Caki2 (cell line): ENCODE results near the gene AKNA. TPM values are rescaled to one million over a fixed set of nuclear protein-coding genes. Genes with fewer than 3 reads are reported as not detected.
"Not testable (repeated sequence)": the region's sequence is repeated elsewhere in the genome, so short reads cannot be mapped to it uniquely, and the experiment has no call there.

ENCODE experiments used
- DNase-seq: peaks from one replicate; pipeline ENCODE4 v3.0.0-alpha.2; 2015; ENCODE audit warnings: low read depth
- in situ Hi-C: cut with HindIII; loops from 2 replicates; pipeline ENCODE4 v1.10.0; 2016; ENCODE audit warnings: low sequenced_read_pairs, low pct_unique_long_range_greater_than_20kb, mixed read lengths
- total RNA-seq: library from RNA; depleted of rRNA; stranded (reverse); fragments of >200 nt; shearing (Covaris generic); gene quantifications from 2 replicates; pipeline ENCODE4 v1.2.3, GENCODE V29; 2014; ENCODE audit warnings: low replicate concordance

The AKNA gene
- total RNA-seq, 1 experiment from 2014 or later: 6.3 TPM

DNA sequence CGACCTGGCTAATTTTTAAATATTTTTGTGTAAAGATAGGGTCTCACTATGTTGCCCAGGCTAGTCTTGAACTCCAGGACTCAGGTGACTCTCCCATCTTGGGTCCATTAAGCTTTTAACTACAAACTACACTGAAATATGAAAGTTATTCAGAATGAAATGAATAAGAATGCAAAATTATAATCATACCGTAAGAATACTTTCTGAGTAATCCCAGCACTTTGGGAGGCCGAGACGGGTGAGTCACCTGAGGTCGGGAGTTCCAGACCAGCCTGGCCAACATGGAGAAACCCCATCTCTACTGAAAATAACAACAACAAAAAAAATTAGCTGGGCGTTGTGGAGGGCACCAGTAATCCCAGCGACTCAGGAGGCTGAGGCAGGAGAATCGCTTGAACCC lies 66.0 kb downstream of the AKNA start:
- in situ Hi-C loops: no loop called here
- DNase-seq: no peak

DNA sequence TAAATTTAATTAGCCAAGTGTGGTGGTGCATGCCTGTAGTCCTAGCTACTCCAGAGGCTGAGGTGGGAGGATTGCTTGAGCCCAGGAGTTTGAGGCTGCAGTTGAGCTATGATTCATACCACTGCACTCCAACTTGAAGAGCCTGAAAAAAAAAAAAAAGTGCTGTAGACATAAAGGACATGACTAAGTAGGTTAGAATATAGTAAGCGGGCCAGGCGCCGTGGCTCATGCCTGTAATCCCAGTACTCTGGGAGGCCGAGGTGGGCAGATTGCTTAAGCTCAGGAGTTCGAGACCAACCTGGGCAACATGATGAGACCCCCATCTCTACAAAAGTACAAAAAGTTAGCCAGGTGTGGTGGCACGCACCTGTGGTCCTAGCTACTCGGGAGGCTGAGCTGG lies 67.1 kb downstream of the AKNA start:
- in situ Hi-C loops, DNase-seq: not testable (repeated sequence)

DNA sequence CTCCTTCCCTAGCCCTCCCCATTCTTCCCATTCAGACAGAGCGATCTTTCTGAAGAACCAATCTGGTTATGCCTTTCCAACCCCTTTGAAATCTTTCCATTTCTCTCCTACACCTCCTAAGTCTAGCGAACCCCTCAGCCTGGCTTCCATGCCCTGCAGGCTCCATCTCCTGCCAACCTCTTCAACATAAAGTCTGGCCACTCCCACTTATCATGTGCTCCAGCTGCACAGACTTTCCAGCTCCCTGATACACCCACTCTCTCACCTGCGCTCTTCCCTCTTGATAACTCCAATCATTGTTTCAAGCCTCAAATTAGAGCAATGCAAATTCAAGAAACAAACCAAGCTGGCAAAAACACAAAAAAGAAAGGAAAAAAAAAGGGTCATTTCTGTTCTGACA lies 68.6 kb downstream of the AKNA start:
- no peak for DNase-seq
- in situ Hi-C loops: no loop called here

DNA sequence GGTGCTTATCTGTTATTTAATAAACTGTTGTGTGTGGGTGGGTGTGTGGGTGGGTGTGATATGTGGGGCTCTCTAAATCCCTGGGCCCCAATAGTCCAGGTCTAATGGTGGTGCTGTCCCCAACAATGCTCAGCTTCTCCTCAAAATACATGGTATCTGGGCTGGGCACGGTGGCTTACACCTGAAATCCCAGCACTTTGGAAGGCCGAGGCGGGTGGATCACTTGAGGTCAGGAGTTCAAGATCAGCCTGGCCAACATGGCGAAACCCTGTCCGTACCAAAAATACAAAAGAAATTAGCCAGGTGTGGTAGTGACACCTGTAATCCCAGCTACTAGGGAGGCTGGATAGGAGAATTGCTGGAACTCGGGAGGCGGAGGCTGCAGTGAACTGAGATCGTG lies 69.4 kb downstream of the AKNA start:
- DNase-seq: no peak
- in situ Hi-C loops: no loop called here

DNA sequence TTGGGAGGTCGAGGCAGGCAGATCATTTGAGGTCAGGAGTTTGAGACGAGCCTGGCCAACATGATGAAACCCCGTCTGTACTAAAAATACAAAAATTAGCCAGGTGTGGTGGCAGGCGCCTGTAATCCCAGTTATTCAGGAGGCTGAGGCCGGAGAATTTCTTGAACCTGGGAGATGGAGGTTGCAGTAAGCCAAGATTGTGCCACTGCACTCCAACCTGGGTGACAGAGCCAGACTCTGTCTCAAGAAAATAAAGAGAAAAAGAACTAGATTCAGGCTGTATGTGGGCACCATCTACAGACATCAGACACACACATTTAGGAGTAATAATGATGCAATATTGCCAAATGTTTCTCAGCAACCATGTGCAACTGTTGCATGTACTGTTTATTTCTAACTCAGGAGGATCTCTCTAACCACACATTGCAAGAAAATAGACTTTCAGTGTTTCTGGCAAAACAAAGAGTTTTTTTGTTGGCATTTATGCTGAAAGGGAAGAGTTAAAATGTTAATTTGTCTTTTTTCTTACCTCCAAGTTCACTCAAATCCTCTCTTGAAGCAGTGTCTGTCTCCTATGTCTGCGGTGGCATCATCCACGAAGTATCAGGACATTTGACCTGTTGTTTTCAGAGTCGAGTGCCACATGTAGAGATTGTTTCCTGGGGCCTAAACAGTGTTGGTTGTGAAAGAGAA lies 70.0 kb downstream of the AKNA start:
- in situ Hi-C loops: no loop called here
- no peak for DNase-seq

DNA sequence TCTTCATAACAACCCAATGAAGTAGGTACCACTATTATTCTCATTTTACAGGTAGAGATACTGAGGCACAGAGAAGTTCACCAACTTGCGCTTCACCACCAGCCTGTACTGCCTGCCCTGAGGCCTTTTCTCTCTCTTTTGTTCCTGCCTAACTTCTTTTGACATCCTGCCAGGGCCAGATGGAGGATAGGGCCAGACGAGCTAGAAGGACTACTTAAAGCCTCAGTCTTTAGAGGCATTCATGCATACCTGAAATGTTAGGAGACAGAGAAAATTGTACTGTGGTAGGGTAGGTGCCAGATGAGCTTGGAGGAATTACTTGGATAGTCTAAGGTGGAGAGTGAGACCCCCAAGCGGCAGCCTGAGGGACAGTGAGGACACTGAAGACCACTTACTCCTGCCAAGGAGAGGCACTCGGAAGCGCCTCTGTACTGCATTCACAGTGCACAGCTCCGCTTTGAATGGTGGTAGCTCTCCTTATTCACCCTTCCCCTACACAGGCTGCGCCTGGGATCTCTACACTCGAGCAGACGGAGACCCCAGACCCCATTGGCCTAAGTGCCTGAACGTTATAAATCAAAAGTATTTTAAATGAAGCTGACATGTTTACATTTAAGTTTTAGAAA lies 71.1 kb downstream of the AKNA start:
- in situ Hi-C loops: no loop called here
- no peak for DNase-seq

DNA sequence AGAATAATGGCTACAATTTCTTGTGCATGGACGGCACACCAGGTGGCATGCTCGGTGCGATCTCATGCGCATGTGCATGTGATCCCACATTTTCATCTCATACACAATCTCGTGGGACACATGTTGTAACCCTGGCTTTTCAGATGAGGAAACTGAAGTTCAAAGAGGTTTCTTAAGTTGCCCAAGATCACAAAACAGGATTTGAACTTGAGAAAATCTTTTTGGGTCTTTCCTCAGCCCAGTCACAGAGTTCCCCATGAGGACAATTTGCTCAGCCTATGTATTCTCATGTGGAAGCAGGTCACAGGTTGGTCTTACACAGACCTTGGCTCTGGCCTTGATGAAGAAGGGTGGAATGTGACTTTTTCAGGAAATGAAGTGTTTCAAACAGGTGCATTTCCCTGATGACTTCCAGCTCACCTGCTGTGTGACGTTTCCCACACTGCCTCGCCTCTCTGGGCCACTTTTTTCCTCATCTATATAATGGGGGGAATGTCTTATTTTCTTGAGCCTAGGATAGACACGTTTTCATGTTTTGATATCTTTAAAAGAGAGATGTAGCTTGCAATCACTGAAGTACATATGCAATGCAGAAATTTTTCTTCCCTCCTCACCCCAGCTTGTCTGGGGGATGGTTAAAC lies 71.9 kb downstream of the AKNA start:
- no peak for DNase-seq
- in situ Hi-C loops: no loop called here

DNA sequence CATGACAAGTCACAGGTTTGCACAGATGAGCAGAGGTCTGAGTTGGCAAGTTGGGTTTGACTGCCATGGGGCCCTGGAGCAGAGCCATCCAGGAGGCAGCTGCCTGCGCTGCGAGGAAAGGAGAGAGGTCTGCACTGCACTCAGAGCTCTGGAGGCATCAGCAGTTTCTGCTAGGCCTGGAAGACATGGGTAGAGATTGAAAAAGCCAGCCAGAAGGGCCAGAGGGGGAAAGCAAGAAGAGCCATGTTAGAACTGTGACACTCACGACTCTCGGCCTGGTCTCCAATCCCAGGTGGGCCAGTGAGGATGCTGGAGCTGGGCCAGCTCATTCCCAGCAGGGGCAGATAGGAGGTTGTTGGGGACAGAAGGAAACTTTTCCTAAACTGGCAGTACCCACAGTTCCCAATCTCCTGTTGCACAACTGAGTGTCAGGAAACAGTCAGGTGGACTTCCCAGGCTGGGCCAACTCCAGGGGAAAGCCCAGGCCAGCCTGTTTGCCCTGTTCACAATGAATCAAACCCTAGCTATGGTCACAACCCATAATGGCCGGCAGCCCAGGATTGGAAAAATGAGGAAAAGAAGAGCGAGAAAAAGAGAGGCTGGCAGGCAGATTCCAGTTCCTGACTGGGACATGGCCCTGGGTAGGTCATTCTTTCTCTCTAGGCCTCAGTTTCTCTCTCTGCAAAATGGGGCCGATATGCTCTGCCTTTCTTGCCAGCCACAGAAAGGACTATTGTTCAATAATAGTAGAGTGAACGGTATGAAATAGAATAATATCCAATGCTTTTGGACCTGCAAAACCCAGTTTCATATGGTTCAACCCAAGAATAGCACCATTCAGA lies 72.7 kb downstream of the AKNA start:
- no peak for DNase-seq
- in situ Hi-C loops: no loop called here

DNA sequence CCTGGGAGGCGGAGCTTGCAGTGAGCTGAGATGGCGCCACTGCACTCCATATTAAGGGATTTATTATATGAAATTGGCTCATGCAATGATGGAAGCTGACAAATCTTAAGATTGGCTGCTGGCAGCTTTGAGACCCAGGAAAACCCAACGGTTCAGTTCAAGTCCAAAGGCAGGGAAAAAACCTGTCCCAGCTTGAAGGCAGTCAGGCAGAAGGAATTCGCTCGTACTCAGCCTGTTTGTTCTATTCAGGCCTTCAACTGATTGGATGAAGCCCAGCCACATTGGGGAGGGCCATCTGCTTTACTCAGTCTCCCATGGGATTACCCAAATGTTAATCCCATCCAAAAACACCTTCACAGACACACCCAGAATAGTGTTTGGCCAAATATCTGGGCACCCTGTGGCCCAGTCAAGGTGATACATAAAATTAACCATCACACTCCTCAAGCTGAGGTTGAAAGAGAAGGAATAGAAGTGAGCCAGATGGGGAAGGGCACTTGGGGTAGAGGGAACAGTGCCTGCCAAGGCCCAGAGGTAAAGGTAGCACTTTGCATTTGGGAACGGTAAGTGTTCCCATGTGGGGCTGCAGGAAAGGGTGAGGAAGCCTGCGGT lies 73.4 kb downstream of the AKNA start:
- in situ Hi-C loops: no loop called here
- no peak for DNase-seq

DNA sequence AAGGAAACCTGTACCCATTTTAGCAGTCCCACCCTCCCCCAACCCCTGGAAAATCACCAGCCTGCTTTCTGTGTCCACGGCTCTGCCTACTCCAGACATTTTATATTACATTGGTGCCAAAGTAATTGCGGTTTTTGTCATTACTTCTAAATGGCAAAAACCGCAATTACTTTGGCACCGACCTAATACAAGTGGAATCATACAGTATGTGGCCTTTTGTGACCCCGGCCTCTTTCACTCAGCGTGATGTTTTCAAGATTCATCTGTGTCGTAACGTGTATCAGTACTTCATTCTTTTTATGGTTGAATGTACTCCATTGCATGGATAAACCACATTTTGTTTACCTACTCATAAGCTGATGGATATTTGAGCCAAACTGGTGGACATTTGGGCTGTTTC lies 74.6 kb downstream of the AKNA start:
- in situ Hi-C loops: no loop called here
- DNase-seq: no peak

DNA sequence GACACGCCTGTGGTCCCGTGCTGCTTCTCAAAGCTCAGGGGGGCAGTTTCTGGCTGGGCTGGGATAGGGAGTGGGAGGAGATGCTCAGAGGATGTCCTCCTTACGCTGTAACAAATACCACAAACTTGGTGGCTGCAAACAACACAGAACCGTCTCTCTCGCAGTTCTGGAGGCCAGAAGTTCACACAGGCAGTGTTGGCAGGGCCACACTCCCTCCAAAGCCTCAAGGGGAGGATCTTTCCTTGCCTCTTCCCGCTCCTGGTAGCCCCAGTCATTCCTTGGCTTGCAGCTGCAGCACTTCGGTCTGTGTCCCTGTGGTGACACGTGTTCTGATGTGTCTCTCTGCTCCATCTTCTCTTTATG lies 75.3 kb downstream of the AKNA start:
- no peak for DNase-seq
- in situ Hi-C loops: no loop called here

DNA sequence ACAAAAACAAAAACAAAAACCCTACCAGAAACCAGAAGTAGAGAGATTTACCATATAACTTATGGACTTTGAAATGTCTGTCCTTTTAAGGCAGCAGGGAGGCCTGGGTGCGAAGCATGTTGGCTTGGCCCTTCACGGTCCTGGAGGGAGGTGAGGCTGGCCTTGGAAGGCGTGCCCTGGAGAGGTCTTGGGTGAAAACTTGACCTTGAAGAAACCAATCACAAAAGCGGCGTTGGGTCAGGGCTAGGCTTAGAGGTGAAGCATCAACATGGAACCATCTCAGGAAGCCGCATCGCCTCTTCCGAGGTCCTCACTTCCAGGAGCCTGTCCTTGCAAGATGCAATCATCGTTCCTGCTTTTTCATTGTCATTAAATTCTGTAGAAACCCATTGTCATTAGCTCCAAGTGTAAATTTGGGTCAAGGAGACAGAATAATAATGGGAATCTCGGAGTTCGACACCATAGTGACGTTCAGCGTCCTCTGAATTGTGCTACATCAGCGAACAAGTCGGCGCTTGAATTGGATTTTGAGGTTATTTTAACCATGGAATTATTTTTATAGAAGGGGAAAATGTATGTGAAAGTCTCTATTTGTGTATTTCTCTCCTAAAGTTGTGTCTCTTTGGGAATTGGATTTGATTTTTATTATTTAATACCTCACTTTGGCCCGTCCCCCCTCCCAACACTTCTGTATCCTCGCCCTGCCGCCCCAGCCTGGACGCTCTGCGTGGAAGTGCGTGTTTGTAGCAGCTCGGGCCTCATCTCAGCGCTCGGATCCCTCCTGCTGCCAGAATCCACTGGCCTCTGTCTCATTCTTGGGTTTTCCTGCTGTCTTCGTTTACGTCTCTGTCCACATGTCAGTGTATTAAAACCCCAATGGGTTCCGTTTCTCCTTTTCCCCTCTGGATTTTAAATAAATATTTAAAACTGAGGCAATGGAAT lies 75.9 kb downstream of the AKNA start:
- in situ Hi-C loops: no loop called here
- no peak for DNase-seq

DNA sequence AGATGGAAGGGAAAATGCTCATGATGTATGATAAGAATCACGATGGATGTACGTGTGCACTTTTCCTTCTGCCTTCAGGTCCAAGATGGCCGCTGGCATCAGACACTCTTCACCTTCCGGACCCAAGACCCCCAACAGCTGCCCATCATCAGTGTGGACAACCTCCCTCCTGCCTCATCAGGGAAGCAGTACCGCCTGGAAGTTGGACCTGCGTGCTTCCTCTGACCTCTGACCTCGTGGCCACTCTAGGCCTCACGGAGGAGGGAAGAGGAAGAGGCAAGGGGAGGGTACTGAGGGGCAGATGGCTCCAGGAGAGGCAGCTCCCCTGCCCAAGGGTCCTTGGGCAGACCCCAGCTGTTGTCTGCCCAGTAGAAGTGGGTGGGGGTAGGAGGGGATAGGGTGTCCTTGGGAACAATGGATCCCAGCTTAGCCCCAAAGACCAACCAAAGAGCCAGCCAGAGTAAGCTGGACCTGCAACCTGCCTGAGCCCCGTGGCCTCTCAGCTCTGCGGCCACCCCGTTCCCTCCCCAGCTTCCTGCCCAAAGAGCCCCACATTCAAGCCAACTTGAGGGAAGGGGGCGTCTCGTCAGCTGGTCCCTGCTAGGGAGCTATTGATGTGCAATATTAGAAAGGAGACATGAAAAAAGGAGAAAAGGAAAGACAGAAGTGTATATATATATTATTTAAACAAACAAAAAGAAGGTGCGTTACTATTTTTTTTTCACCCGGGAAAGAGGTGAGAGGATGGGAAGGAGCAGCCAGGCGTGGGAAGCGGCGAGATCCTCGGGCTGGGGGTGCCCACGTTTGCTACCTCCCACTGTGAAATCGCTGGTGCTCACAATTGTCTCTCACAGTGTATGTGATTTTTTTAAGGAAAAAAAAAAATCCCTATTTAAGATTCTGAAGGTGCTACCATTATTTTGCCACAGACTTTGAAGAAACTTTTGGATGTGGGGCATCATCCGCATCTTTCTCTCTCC lies 77.0 kb downstream of the AKNA start:
- in situ Hi-C loops: no loop called here
- DNase-seq: no peak

DNA sequence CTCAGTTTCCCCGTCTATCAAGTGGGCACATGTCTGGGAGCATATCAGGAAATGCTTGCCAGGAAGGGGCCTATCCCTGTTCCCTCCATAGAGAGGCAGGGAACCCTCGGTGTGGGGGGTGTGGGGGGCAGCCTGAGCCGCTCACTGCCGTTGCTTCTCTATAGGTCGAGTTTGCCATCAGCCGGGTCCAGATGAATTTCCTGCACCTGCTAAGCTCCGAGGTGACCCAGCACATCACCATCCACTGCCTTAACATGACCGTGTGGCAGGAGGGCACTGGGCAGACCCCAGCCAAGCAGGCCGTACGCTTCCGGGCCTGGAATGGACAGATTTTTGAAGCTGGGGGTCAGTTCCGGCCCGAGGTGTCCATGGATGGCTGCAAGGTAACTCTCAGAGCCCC lies 78.7 kb downstream of the AKNA start:
- in situ Hi-C loops: no loop called here

DNA sequence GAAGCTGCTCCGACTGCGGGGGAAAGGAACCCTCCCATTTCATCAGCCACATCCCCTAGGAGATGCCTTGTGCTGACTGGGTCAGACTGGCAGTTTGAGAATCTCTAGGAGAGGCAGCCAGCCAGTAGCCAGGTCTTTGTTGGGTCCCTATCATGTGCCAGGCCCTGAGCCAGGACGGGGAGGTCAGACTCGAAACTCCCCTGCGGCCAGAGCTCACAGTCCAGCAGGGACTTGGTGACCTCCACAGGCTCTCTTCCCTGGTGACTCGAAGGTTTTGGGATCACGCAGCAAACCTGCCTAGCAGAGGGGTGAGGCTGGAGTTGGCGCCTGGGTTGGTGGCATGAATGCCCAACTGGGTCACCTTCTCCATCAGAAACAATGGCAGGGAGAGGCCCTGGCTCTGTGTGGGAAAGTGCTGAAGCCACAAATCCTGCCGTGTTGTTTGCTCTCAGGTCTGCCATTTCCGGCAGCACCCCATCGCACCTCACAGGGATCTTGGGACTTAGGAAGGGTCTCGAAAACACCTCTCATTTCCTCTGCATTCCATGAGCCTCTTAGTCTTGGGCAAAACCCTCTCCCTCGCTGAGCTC lies 79.3 kb downstream of the AKNA start:
- no peak for DNase-seq

More for the DNA sequence above, 78.7 kb downstream of the AKNA start:
- DNase-seq: no peak

DNA sequence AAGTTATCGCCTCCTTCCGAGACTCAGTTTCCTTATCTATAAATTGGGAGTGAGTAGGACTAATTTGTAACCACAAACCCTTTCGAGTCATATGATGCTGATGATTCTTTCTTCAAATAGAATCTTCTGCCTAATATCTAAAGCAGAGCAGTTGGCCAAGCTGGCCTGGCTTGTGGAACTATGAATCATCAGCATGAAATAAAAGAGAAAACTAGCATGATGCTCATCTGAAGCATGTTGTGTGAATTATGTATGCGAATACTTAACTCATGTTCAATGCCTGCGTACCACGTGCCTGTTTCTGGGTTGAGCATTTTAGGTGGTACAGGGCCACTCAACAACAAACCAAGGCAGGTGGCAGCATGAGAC lies 79.9 kb downstream of the AKNA start:
- in situ Hi-C loops: no loop called here
- no peak for DNase-seq

More for the DNA sequence above, 79.3 kb downstream of the AKNA start:
- in situ Hi-C loops: no loop called here
